ENCODE results near the gene CEP19. TPM values are rescaled to one million over a fixed set of nuclear protein-coding genes. Genes with fewer than 3 reads are reported as not detected.

CEP19 gene
- total RNA-seq, 1 experiment from 2014 or later, result 3.5 TPM

Other genes starting within 250 kb of the CEP19 start
- gene RNF168, start 208.5 kb downstream of the CEP19 start, total RNA-seq (2014; rRNA removed; shearing (Covaris generic); ENCODE audit: low replicate concordance), result 4.7 and 9.8 TPM in 2 replicates
- gene SMCO1, start 196.9 kb downstream of the CEP19 start, total RNA-seq (2014; rRNA removed; shearing (Covaris generic); ENCODE audit: low replicate concordance), result not detected in 2 replicates
- 7.7 and 9.0 TPM in 2 replicates for gene WDR53, start 143.7 kb downstream of the CEP19 start, total RNA-seq (2014; rRNA removed; shearing (Covaris generic); ENCODE audit: low replicate concordance)
- gene FBXO45, start 143.6 kb downstream of the CEP19 start, total RNA-seq (2014; rRNA removed; shearing (Covaris generic); ENCODE audit: low replicate concordance), result 19.1 and 37.3 TPM in 2 replicates
- gene NRROS, start 72.6 kb downstream of the CEP19 start, total RNA-seq (2014; rRNA removed; shearing (Covaris generic); ENCODE audit: low replicate concordance), result not detected in 2 replicates
- 47.7 and 58.7 TPM in 2 replicates for gene PIGX, start 127 bp upstream of the CEP19 start, total RNA-seq (2014; rRNA removed; shearing (Covaris generic); ENCODE audit: low replicate concordance)
- gene PAK2, start 27.6 kb upstream of the CEP19 start, total RNA-seq (2014; rRNA removed; shearing (Covaris generic); ENCODE audit: low replicate concordance), result 27.7 and 42.1 TPM in 2 replicates
- 22.0 and 25.4 TPM in 2 replicates for gene SENP5, start 155.7 kb upstream of the CEP19 start, total RNA-seq (2014; rRNA removed; shearing (Covaris generic); ENCODE audit: low replicate concordance)
- gene NCBP2, start 230.3 kb upstream of the CEP19 start, total RNA-seq (2014; rRNA removed; shearing (Covaris generic); ENCODE audit: low replicate concordance), result 48.1 and 66.4 TPM in 2 replicates